HUES64 (cell line): ENCODE data around the gene QSOX2.

Source experiments
- H3K27ac ChIP-seq: 2 replicates; pipeline ENCODE4 v1.7.0; 2013; ENCODE audit warnings: low read depth, low read length, inconsistent platforms
- H3K27me3 ChIP-seq: 2 replicates; pipeline ENCODE4 v1.6.1; 2013; ENCODE audit warnings: mild to moderate bottlenecking, low read length; ENCODE audit not compliant: insufficient read depth
- H3K36me3 ChIP-seq: 2 replicates; pipeline ENCODE4 v1.6.1; 2013; ENCODE audit warnings: mild to moderate bottlenecking, low read length; ENCODE audit not compliant: insufficient read depth
- H3K4me1 ChIP-seq: 2 replicates; pipeline ENCODE4 v1.6.1; 2013; ENCODE audit warnings: mild to moderate bottlenecking, low read length, moderate library complexity; ENCODE audit not compliant: insufficient read depth
- H3K4me3 ChIP-seq: 2 replicates; pipeline ENCODE4 v1.5.1; 2013; ENCODE audit warnings: mild to moderate bottlenecking, low read length, moderate library complexity
- H3K9ac ChIP-seq: 2 replicates; pipeline ENCODE4 v1.6.1; 2013; ENCODE audit warnings: mild to moderate bottlenecking, low read depth, low read length
- H3K9me3 ChIP-seq: 2 replicates; pipeline ENCODE4 v1.6.1; 2013; ENCODE audit warnings: low read depth, low read length; ENCODE audit not compliant: insufficient read depth
- WGBS: fragments of 150-250, 120-280 bp; methylation state at CpG from one replicate; pipeline ENCODE4 v1.1.7; 2013; ENCODE audit warnings: missing lambda C conversion rate; 5-methylcytosine and 5-hydroxymethylcytosine counted together

Gene QSOX2

DNA sequence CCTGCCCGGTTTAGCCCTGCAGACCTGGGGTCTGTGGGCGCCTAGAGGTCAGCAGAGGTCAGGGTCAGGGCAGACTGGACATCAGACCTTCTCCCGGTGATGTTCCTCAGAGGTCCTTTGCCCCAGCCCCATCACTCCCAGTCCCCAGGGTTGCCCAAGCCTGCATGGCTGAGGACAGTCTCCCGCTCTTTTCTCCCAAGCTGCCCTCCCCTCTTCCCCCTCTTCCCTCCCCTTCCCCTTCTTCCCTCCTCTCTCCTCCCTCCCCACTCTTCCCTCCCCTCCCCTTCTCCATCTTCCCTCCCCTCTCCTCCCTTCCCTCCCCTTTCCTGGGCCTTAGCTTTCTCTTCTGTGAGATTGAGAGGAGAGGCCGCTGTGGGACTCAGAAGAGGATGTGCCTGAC is 51.1 kb downstream of the QSOX2 start:
- 22% methylated on average over 5 of the region's 5 CpGs for WGBS
- H3K4me1 ChIP-seq, result peaks cover 15% of the 10 kb centered on the region
- no peaks in the 10 kb centered on the region for H3K36me3 ChIP-seq
- H3K9ac ChIP-seq, result no peak overlapping the region
- no peaks in the 10 kb centered on the region for H3K9me3 ChIP-seq
- H3K27me3 ChIP-seq, result peaks cover 98% of the 10 kb centered on the region
- H3K27ac ChIP-seq, result no peak overlapping the region
- no peak overlapping the region for H3K4me3 ChIP-seq

DNA sequence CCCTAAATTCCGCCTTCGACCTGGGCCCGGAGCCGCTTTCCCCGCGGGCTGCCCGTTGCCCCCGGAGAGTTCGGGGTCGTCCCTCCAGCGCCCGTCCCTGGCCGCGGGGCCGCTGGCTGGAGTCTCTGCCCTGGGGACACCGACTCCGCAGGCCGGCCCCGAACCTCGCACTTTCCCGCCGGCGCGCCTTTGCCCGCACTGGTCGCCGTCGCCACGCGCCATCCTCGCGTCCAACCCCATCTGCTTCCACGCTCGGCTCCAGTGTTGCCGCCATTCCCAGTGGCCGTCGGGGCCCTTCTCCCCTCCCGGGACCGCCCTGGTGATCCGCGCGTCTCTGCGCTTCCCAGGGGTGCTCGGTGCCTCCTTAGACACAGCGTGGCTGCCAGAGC is 51.7 kb downstream of the QSOX2 start:
- Histone ChIP-seq H3K27me3 (peaks cover 92% of the 10 kb centered on the region), H3K9ac (no peak overlapping the region), H3K27ac (no peak overlapping the region), H3K36me3 (no peaks in the 10 kb centered on the region), H3K4me3 (peak overlapping the region; percentile 14; the same call in 1 of the 2 replicates), H3K4me1 (peaks cover 20% of the 10 kb centered on the region), H3K9me3 (no peaks in the 10 kb centered on the region)
- WGBS, result 3% methylated on average over 45 of the region's 45 CpGs

DNA sequence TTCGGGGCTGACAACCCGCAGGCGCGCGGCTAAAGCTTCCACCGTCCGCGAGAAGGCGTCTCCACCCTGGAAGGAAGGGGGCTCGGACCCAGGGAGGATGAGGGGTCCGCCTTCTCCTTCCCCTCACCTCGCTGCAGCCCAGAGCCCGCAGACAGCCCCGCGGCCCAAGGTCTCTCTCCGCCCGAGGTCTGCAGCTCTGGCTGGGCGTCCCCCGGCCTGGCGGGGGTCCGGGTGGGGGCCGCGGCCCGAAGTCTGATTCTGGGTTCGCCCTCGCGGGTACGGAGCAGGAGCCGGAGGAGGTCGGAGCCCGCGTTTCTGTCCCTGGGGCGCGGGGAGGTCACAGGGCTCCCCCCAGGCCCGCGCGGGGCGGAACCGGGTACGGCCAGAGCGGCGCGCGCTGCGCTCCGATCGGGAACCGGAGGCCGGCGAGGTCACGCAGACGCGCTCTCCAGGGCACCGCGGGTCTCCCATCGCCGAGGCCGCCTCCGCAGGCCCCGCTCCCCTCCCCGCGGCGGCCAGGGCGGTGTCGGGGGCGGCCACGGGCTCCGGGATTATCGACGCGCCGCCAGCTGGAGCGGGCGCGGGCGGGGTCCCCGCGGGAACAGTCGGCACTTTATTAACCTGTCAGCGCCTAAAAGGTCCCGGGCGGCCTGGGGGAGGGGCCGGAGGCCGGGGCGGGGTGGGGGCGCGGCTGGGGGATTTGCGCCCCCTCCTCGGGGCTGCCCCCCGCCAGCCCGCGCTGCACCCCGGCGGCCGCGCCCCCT is 52.3 kb downstream of the QSOX2 start:
- Histone ChIP-seq H3K4me1 (peaks cover 20% of the 10 kb centered on the region), H3K9me3 (no peaks in the 10 kb centered on the region), H3K4me3 (peak overlapping the region; percentile 38), H3K9ac (no peak overlapping the region), H3K27me3 (peaks cover 86% of the 10 kb centered on the region), H3K36me3 (no peaks in the 10 kb centered on the region), H3K27ac (no peak overlapping the region)
- WGBS, result 1% methylated on average over 96 of the region's 96 CpGs

DNA sequence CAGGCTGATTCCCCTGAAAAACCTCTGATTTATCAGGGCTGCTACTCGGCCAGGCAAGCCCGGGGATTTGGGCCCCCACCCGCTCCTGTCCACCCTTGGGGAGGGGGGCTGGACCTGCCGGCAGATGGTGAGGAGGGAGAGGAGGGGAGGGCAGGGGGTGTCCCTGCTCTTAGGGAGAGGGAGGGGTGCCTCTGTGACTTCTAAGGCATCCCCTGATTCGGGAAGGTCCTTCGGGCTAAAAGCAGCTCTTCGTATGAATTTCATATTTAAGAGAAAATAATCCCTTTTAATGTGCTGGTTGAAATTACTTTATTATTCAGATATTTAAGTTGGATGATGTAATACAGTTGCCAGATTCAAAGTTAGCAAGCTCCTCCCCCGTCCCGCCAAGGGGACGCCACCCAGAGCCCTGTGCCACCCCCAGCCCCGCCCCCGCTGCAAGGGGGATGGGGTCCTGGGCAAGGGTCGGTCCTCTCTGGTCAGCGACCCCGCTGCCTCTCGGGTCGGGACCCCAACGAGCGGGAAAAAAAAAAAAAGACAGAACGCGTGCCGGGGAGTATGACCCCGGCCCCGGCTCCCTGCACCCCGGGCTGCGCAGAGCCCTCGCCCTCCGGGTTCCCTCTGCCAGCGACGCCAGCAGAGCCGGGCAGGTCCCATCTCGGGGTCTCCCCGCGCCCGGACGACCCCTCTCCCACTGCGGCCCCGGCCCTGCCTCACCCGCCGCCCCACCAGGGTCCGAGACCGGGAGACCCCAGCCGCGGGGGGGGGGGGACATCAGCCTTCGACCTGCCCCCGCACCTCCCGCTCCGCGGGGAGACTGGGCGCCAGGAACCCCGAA is 53.1 kb downstream of the QSOX2 start:
- Histone ChIP-seq H3K9me3 (no peaks in the 10 kb centered on the region), H3K9ac (no peak overlapping the region), H3K27me3 (peaks cover 78% of the 10 kb centered on the region), H3K4me1 (peaks cover 20% of the 10 kb centered on the region), H3K4me3 (peak overlapping the region; percentile 38; the same call in 1 of the 2 replicates), H3K36me3 (no peaks in the 10 kb centered on the region), H3K27ac (no peak overlapping the region)
- 4% methylated on average over 49 of the region's 51 CpGs for WGBS

DNA sequence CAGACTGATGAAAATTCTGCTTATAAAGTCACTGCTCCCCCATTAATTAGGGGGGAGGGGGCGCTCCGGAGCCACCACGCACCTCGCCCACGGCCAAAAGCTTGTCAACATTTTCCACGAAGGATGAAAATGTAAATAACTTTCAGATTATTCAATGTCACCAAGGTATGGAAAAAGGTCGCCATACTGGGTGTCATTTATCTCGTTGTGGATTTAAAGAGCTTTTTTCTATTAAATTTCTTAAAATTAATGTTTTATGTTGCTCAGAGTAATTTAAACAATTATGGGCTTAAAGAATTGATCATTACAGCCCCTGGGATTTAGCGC is 53.7 kb downstream of the QSOX2 start:
- WGBS, result 34% methylated on average over 7 of the region's 9 CpGs

DNA sequence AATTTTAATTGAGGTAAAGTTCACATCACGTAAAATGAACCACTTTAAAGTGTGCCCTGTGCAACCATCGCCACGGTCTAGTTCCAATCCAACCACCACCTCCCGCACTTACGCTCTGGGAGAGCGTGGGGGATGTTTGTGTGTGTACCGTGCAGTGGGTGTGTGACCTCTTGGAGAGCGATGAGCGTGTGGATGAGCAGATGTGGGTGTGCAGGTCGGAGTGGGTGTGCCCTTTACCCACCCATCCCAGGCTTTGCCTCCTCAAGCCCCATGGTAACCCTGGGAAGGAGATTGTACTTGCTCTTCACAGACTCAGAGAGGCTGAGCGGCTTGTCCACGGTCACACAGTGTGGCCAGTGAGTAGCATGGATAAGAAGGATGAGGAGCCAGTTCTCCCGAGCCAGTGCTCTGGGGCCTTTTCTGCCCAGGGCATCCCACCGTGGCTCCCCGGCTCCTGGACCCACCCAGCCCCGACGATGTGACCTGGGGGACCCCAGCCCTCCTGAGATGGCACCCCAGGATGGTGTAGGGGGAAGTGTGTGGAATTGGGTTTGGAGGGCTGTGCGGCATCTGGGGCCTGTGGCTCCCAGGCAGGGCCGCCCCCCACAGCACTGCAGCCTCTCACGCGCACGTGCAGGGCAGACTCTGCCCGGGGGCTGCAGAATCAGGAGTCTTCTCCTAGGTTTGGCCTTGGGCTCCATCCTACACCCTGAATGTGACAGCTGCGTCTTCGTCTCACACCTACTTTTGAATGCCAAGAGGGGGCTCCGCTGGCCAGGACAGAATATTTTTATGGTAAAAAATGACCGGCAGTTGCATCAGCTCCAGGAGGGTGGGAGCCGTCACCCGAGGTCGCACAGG is 54.3 kb downstream of the QSOX2 start:
- Histone ChIP-seq H3K27ac (no peak overlapping the region), H3K9ac (no peak overlapping the region), H3K27me3 (peaks cover 66% of the 10 kb centered on the region), H3K4me3 (no peak overlapping the region), H3K9me3 (no peaks in the 10 kb centered on the region), H3K36me3 (no peaks in the 10 kb centered on the region), H3K4me1 (peaks cover 13% of the 10 kb centered on the region)
- WGBS, result 79% methylated on average over 28 of the region's 30 CpGs

More for the DNA sequence above, 53.7 kb downstream of the QSOX2 start:
- Histone ChIP-seq H3K27me3 (peaks cover 72% of the 10 kb centered on the region), H3K9ac (no peak overlapping the region), H3K36me3 (no peaks in the 10 kb centered on the region), H3K4me3 (no peak overlapping the region; the same call in 1 of the 2 replicates), H3K27ac (no peak overlapping the region), H3K4me1 (peaks cover 19% of the 10 kb centered on the region), H3K9me3 (no peaks in the 10 kb centered on the region)

DNA sequence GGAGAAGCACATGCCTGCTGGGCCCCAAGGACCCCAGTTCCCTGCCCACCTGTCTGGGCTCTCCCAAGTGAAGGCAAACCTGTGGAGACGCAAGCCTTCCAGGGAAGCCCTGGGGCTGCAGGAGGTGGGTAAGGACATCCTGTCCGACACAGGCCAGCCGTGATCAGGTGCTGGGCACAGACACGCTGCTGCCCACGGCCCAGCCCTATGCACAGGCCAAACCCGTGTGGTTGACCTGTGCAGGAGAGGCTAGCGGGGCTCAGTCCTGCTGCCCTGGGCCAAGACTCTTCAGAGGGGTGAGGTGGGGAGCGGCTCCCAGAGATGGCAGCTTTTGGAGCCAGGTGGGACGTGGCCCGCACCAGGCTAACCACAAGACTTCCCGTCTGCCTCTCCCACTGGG is 55.0 kb downstream of the QSOX2 start:
- WGBS, result 88% methylated on average over 11 of the region's 11 CpGs
- Histone ChIP-seq H3K27ac (no peak overlapping the region), H3K4me3 (no peak overlapping the region), H3K9ac (no peak overlapping the region), H3K4me1 (peaks cover 13% of the 10 kb centered on the region), H3K9me3 (no peaks in the 10 kb centered on the region), H3K27me3 (peaks cover 59% of the 10 kb centered on the region), H3K36me3 (no peaks in the 10 kb centered on the region)

DNA sequence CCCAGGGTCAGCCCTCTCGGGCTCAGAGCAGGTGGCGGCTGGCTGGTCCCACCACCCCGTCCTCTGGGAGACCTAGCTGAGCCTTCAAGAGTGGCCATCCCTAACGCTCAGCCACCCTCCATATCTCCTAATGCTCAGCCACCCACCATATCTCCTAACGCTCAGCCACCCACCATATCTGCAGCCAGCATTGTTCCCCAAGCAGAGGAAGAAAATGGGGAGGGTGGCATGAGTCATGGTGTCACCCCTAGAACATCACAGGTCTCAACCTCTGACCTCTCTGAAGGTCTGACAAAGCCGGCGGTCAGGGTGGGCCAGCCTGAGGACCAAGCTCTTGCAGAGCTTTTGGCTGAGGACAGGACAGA is 55.4 kb downstream of the QSOX2 start:
- H3K27ac ChIP-seq, result no peak overlapping the region
- peaks cover 55% of the 10 kb centered on the region for H3K27me3 ChIP-seq
- no peaks in the 10 kb centered on the region for H3K36me3 ChIP-seq
- H3K9me3 ChIP-seq, result no peaks in the 10 kb centered on the region
- peaks cover 13% of the 10 kb centered on the region for H3K4me1 ChIP-seq
- H3K4me3 ChIP-seq, result no peak overlapping the region
- H3K9ac ChIP-seq, result no peak overlapping the region
- 80% methylated on average over 7 of the region's 7 CpGs for WGBS

DNA sequence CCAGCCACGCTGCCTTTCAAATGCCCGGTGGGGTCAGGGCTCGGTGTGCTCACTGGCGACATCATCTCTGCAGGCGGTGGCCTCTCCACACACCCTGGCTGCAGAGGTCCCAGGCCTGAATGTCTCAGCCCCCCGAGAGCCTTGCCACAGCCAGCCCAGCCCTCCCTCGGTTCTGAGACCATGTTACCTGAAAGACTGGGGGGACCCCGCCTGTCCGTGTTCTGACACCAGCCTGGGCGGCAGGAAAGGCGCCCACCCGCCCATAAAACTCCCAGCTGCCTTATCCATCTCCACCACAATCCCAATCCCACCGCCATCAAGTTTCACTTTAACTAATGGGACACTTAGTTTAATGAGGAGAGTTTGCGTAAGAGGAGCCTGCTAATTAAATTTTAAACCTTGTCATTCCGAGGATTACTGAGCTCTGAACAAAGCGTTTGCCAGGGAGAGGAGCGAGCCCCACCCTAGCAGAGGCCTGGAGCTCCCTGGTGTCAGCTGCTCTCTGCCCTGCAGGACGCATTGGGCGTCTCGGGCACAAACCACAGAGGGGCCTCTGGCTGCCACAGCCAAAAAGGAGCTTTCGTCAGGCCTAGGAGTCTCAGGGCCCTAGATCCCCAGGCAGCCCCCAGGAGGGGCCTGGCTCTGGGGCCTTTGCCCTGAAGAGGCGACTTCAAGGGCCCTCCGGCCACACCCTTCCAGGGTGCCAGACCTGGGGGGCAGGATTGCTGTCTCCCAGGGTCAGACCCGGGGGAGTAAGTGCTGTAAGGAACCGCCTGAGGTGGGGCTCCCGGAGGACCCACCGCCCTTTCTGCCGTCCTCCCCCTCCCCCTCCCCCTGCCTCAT is 56.0 kb downstream of the QSOX2 start:
- Histone ChIP-seq H3K27me3 (peaks cover 49% of the 10 kb centered on the region), H3K27ac (no peak overlapping the region), H3K4me3 (no peak overlapping the region), H3K36me3 (no peaks in the 10 kb centered on the region), H3K9ac (no peak overlapping the region), H3K4me1 (peaks cover 13% of the 10 kb centered on the region), H3K9me3 (no peaks in the 10 kb centered on the region)
- WGBS, result 75% methylated on average over 27 of the region's 28 CpGs

DNA sequence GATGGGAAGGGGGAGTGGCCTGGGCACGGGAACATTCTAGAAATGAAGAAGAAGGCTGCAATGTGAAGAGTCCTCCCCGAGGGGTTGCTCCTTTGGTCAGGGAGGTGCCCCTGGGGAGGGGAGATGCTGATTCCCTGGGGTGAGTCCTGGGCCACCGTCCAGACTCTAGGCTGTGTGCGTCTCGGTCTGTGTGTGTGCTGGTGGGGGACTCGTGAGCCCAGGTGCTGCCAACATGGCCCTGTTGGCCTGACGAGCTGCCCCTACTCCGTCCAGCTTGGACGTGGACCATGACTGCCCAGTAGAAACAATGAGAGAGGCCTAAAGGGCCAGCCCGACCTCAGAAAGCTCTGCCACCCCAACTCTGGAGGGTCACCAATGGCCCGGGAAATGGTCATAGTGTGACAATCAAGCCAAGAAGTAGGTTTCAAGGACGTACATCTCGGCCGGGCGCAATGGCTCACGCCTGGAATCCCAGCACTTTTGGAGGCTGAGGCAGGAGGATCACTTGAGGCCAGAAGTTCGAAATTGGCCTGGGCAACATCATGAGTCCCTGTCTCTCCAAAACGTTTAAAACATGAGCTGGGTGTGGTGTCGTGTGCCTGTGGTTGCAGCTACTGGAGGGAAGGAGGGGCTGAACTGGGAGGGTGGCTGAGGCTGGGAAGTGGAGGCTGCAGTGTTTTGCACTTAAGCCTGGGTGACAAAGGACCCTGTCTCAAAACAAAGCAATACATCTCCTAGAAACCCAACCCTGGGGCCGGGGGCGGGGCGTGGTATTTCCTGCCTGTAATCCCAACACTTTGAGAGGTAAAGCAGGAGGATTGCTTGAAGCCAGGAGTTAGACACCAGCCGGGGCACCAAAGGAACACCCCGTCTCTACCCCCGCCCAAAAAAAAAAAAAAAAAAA is 57.7 kb downstream of the QSOX2 start:
- Histone ChIP-seq H3K27ac (no peak overlapping the region), H3K4me1 (peaks cover 13% of the 10 kb centered on the region), H3K36me3 (no peaks in the 10 kb centered on the region), H3K9ac (no peak overlapping the region), H3K9me3 (no peaks in the 10 kb centered on the region), H3K4me3 (no peak overlapping the region), H3K27me3 (peaks cover 32% of the 10 kb centered on the region)
- WGBS, result 79% methylated on average over 25 of the region's 25 CpGs
